K562 (cell line): ENCODE results near the gene CUL4B. TPM values are rescaled to one million over a fixed set of nuclear protein-coding genes. Genes with fewer than 3 reads are reported as not detected.

ENCODE experiments used
- BRD9 ChIP-seq: fragments of 450-650 bp; IDR thresholded peaks from 2 replicates; pipeline ENCODE4 v1.6.1; 2018; ENCODE audit warnings: low read depth; ENCODE audit not compliant: partially characterized antibody
- CEBPG ChIP-seq, 3 experiments: fragments of 200-800 bp in 1 of 3; sonication (Bioruptor generic) in 1 of 3; sonication (generic) in 1 of 3; formaldehyde crosslinking in 1 of 3; IDR thresholded peaks in 2 of 3; conservative IDR thresholded peaks in 1 of 3; 2 replicates each; pipeline versions ENCODE4 v1.6.1 to v1.8.0; 2016 to 2022; ENCODE audit warnings: missing compliant biosample characterization in 2 of 3, missing genetic modification characterization in 2 of 3, mild to moderate bottlenecking in 1 of 3, missing genetic modification reagents in 1 of 3
- FOXJ2 ChIP-seq: fragments of 200-800 bp; sonication (Bioruptor generic); IDR thresholded peaks from 2 replicates; pipeline ENCODE4 v1.6.1; 2016; ENCODE audit warnings: missing genetic modification characterization, missing compliant biosample characterization
- GATAD2B ChIP-seq: fragments of 450-650 bp; IDR thresholded peaks from 2 replicates; pipeline ENCODE4 v1.6.1; 2017; ENCODE audit warnings: mild to moderate bottlenecking, borderline replicate concordance
- HIVEP1 ChIP-seq: fragments of 250-450 bp; sonication (Bioruptor Pico); IDR thresholded peaks from 2 replicates; pipeline ENCODE4 v1.4.0; 2020; ENCODE audit warnings: mild to moderate bottlenecking
- HNRNPLL ChIP-seq: fragments of 200-400 bp; formaldehyde crosslinking; IDR thresholded peaks from 2 replicates; pipeline ENCODE4 v1.6.1; 2017; ENCODE audit warnings: low read length, low read depth, mild to moderate bottlenecking; ENCODE audit not compliant: poor library complexity, severe bottlenecking
- MYBL2 ChIP-seq, 2 experiments: fragments of 450-650 bp in 1 of 2; sonication (generic) in 1 of 2; formaldehyde crosslinking in 1 of 2; IDR thresholded peaks; 2 replicates each; pipeline versions ENCODE4 v1.6.1 to v1.8.1; 2017 to 2022; ENCODE audit warnings: borderline replicate concordance in 1 of 2, inconsistent platforms in 1 of 2, low read depth in 1 of 2, mild to moderate bottlenecking in 1 of 2, missing genetic modification reagents in 1 of 2, moderate library complexity in 1 of 2
- RBBP5 ChIP-seq: fragments of 200-600 bp; sonication (generic); IDR thresholded peaks from 2 replicates; pipeline ENCODE4 v1.6.1; 2012; ENCODE audit warnings: borderline replicate concordance, mild to moderate bottlenecking, low read length, control low read depth, inconsistent platforms; ENCODE audit not compliant: insufficient read depth, poor library complexity, severe bottlenecking
- SAFB ChIP-seq: fragments of 200-400 bp; formaldehyde crosslinking; IDR thresholded peaks from 2 replicates; pipeline ENCODE4 v1.6.1; 2017; ENCODE audit warnings: low read depth, low read length, borderline replicate concordance
- YY1 ChIP-seq, 3 experiments: IDR thresholded peaks; 2 replicates each; pipeline ENCODE4 v1.6.1; 2011; ENCODE audit warnings: low read length in 2 of 3, mild to moderate bottlenecking in 2 of 3, moderate library complexity in 2 of 3, borderline replicate concordance in 1 of 3, control low read depth in 1 of 3, low read depth in 1 of 3; ENCODE audit not compliant: insufficient read depth in 3 of 3, insufficient replicate concordance in 2 of 3, control insufficient read depth in 1 of 3, insufficient read length in 1 of 3; ENCODE audit errors: extremely low read depth in 1 of 3
- ZNF174 ChIP-seq: fragments of 250-450 bp; sonication (Bioruptor Pico); IDR thresholded peaks from 2 replicates; pipeline ENCODE4 v1.4.0; 2020; ENCODE audit warnings: mild to moderate bottlenecking
- ZNF57 ChIP-seq: fragments of 450-650 bp; formaldehyde crosslinking; IDR thresholded peaks from 2 replicates; pipeline ENCODE4 v1.4.0; 2020; ENCODE audit warnings: mild to moderate bottlenecking, moderate library complexity
- polyA plus RNA-seq, 8 experiments: library from polyadenylated mRNA; depleted of rRNA in 4 of 8; stranded (reverse) in 5 of 8; unstranded in 3 of 8; fragments of >200 nt; fragmentation: Nextera tagmentation in 2 of 8; fragmentation: Illumina TruSeq in 1 of 8; extraction: Ambion mirVana in 2 of 8; extraction: Trizol in 1 of 8; gene quantifications; 2 replicates each; pipeline versions ENCODE4 v1.2.1 to v1.2.3, GENCODE V29; 2011 to 2014; ENCODE audit warnings: inconsistent platforms in 1 of 8, missing spikeins in 1 of 8
- total RNA-seq, 7 experiments: library from RNA; depleted of rRNA in 6 of 7; stranded (reverse); fragments of >200 nt in 6 of 7; fragmentation: Illumina TruSeq in 2 of 7; extraction: Trizol in 2 of 7; gene quantifications; 2 replicates each; pipeline versions ENCODE4 v1.2.1 to v1.2.3, GENCODE V29; 2011 to 2021; ENCODE audit warnings: low replicate concordance in 1 of 7
- TF ChIP-seq, protein P1 (sequence below): fragments of 250-450 bp; sonication (Bioruptor Pico); IDR thresholded peaks from 2 replicates; pipeline ENCODE4 v1.5.0; 2022; ENCODE audit warnings: mild to moderate bottlenecking
- TF ChIP-seq, protein P2 (sequence below): sonication (generic); formaldehyde crosslinking; IDR thresholded peaks from 2 replicates; pipeline ENCODE4 v1.8.0; 2022; ENCODE audit warnings: missing genetic modification reagents, mild to moderate bottlenecking, borderline replicate concordance
- TF ChIP-seq, protein P3 (sequence below), 3 experiments: IDR thresholded peaks in 2 of 3; conservative IDR thresholded peaks in 1 of 3; 2 replicates each; pipeline ENCODE4 v1.5.1; 2011 to 2012; ENCODE audit warnings: low read length in 3 of 3, mild to moderate bottlenecking in 3 of 3, control low read depth in 2 of 3, improper control_type of control experiment in 1 of 3, inconsistent platforms in 1 of 3, low read depth in 1 of 3, mixed read lengths in 1 of 3, moderate library complexity in 1 of 3; ENCODE audit not compliant: insufficient read depth in 2 of 3

The CUL4B gene
- total and polyA plus RNA-seq, 9 of the 15 experiments (the other 6 are each of a cell fraction or from before 2014, with no cell fraction given): 15.0 to 41.7 (median 37.5) TPM

DNA sequence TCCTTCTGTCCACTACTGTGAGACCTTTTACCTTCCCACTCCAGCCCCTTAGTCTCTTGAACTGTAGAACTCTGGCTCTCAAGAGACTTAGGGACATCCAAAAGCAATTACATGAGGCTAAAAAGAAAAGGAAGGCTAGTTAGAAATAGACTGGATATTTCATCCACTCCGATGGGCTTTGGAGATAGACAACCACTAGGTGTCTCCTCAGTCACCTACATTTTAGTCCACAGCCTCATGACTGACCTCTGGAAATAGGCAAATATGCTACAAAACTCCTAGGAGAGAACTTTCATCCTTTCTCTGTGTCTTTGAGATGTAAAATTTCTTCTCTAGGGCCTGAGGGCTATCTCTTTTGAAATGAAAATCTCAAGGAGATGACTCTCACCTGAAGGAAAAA lies 46.5 kb downstream of the CUL4B start (continued):
- TF ChIP-seq, protein P1, sequence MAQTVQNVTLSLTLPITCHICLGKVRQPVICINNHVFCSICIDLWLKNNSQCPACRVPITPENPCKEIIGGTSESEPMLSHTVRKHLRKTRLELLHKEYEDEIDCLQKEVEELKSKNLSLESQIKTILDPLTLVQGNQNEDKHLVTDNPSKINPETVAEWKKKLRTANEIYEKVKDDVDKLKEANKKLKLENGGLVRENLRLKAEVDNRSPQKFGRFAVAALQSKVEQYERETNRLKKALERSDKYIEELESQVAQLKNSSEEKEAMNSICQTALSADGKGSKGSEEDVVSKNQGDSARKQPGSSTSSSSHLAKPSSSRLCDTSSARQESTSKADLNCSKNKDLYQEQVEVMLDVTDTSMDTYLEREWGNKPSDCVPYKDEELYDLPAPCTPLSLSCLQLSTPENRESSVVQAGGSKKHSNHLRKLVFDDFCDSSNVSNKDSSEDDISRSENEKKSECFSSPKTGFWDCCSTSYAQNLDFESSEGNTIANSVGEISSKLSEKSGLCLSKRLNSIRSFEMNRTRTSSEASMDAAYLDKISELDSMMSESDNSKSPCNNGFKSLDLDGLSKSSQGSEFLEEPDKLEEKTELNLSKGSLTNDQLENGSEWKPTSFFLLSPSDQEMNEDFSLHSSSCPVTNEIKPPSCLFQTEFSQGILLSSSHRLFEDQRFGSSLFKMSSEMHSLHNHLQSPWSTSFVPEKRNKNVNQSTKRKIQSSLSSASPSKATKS (CRISPR knock-in tag): no peak
- TF ChIP-seq GATAD2B (no peak), BRD9 (no peak), MYBL2 (IDR thresholded peaks at IDR 0.05; ENCODE audit: low read depth) (no peak), MYBL2 (CRISPR knock-in tag; IDR thresholded peaks at IDR 0.05; ENCODE audit: borderline replicate concordance) (no peak), FOXJ2 (tag) (no peak), RBBP5 (no peak), ZNF57 (CRISPR knock-in tag) (no peak), HNRNPLL (no peak), HIVEP1 (CRISPR knock-in tag) (no peak), YY1 (IDR thresholded peaks at IDR 0.05; ENCODE audit: borderline replicate concordance in 1 of 3, control insufficient read depth in 1 of 3, extremely low read depth in 1 of 3, insufficient read depth in 3 of 3, insufficient read length in 1 of 3, insufficient replicate concordance in 2 of 3, low read depth in 1 of 3, low read length in 2 of 3) (no peak), SAFB (no peak), ZNF174 (CRISPR knock-in tag) (no peak), CEBPG (CRISPR knock-in tag; IDR thresholded peaks at IDR 0.05) (no peak), CEBPG (tag; conservative IDR thresholded peaks at IDR 0.05 in 1 of 2, IDR thresholded peaks at IDR 0.05 in 1 of 2) (no peak)
- TF ChIP-seq, protein P2, sequence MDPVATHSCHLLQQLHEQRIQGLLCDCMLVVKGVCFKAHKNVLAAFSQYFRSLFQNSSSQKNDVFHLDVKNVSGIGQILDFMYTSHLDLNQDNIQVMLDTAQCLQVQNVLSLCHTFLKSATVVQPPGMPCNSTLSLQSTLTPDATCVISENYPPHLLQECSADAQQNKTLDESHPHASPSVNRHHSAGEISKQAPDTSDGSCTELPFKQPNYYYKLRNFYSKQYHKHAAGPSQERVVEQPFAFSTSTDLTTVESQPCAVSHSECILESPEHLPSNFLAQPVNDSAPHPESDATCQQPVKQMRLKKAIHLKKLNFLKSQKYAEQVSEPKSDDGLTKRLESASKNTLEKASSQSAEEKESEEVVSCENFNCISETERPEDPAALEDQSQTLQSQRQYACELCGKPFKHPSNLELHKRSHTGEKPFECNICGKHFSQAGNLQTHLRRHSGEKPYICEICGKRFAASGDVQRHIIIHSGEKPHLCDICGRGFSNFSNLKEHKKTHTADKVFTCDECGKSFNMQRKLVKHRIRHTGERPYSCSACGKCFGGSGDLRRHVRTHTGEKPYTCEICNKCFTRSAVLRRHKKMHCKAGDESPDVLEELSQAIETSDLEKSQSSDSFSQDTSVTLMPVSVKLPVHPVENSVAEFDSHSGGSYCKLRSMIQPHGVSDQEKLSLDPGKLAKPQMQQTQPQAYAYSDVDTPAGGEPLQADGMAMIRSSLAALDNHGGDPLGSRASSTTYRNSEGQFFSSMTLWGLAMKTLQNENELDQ (CRISPR knock-in tag): no peak
- TF ChIP-seq, protein P3, sequence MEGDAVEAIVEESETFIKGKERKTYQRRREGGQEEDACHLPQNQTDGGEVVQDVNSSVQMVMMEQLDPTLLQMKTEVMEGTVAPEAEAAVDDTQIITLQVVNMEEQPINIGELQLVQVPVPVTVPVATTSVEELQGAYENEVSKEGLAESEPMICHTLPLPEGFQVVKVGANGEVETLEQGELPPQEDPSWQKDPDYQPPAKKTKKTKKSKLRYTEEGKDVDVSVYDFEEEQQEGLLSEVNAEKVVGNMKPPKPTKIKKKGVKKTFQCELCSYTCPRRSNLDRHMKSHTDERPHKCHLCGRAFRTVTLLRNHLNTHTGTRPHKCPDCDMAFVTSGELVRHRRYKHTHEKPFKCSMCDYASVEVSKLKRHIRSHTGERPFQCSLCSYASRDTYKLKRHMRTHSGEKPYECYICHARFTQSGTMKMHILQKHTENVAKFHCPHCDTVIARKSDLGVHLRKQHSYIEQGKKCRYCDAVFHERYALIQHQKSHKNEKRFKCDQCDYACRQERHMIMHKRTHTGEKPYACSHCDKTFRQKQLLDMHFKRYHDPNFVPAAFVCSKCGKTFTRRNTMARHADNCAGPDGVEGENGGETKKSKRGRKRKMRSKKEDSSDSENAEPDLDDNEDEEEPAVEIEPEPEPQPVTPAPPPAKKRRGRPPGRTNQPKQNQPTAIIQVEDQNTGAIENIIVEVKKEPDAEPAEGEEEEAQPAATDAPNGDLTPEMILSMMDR (IDR thresholded peaks at IDR 0.05 in 2 of 3, conservative IDR thresholded peaks at IDR 0.05 in 1 of 3; ENCODE audit: insufficient read depth in 2 of 3, low read depth in 1 of 3, low read length in 3 of 3): peak; percentile 49 to 64 (median 50); a peak in 4 of 6 replicates
